Activated T-helper 17 cell treated with anti-CD3 and anti-CD28 coated beads, Interleukin-2, amount 50 U/mL, for 72 hours (primary cell): Measurements from ENCODE around the gene TBC1D32. TPM values are rescaled to one million over a fixed set of nuclear protein-coding genes. Genes with fewer than 3 reads are reported as not detected.
"Not testable (repeated sequence)": the region's sequence is repeated elsewhere in the genome, so short reads cannot be mapped to it uniquely, and the experiment has no call there.

Experiments used
- ATAC-seq: fragments of 150-1000 bp; cut with Tn5 transposase; replicated peaks from 2 replicates; pipeline ENCODE4 v1.10.0; 2021; ENCODE audit warnings: mild to moderate bottlenecking, moderate library complexity
- H3K27ac Mint-ChIP-seq: one replicate; pipeline ENCODE4 v1.8.0; 2022; ENCODE audit warnings: mixed read lengths
- H3K27me3 Mint-ChIP-seq: one replicate; pipeline ENCODE4 v1.8.0; 2022; ENCODE audit warnings: mixed read lengths
- H3K36me3 Mint-ChIP-seq: one replicate; pipeline ENCODE4 v1.8.0; 2022; ENCODE audit warnings: low read depth, mild to moderate bottlenecking, mixed read lengths
- H3K4me1 Mint-ChIP-seq: one replicate; pipeline ENCODE4 v1.8.0; 2022; ENCODE audit warnings: mixed read lengths
- H3K4me3 Mint-ChIP-seq: one replicate; pipeline ENCODE4 v1.8.0; 2022; ENCODE audit warnings: mild to moderate bottlenecking, mixed read lengths
- H3K9me3 Mint-ChIP-seq: one replicate; pipeline ENCODE4 v1.8.0; 2022; ENCODE audit warnings: mixed read lengths
- total RNA-seq, 2 donors: library from RNA; stranded (reverse); gene quantifications; one replicate each; pipeline ENCODE4 v1.2.3, GENCODE V29; 2022

TBC1D32 gene, protein sequence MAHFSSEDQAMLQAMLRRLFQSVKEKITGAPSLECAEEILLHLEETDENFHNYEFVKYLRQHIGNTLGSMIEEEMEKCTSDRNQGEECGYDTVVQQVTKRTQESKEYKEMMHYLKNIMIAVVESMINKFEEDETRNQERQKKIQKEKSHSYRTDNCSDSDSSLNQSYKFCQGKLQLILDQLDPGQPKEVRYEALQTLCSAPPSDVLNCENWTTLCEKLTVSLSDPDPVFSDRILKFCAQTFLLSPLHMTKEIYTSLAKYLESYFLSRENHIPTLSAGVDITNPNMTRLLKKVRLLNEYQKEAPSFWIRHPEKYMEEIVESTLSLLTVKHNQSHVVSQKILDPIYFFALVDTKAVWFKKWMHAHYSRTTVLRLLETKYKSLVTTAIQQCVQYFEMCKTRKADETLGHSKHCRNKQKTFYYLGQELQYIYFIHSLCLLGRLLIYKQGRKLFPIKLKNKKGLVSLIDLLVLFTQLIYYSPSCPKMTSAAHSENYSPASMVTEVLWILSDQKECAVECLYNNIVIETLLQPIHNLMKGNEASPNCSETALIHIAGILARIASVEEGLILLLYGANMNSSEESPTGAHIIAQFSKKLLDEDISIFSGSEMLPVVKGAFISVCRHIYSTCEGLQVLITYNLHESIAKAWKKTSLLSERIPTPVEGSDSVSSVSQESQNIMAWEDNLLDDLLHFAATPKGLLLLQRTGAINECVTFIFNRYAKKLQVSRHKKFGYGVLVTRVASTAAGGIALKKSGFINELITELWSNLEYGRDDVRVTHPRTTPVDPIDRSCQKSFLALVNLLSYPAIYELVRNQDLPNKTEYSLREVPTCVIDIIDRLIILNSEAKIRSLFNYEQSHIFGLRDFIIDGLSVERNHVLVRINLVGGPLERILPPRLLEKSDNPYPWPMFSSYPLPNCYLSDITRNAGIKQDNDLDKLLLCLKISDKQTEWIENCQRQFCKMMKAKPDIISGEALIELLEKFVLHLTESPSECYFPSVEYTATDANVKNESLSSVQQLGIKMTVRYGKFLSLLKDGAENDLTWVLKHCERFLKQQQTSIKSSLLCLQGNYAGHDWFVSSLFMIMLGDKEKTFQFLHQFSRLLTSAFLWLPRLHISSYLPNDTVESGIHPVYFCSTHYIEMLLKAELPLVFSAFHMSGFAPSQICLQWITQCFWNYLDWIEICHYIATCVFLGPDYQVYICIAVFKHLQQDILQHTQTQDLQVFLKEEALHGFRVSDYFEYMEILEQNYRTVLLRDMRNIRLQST
- 10 to 100 TPM in 1 of 2 donors, 1 to 10 TPM in 1; 6.1 to 13.6 TPM for total RNA-seq

DNA sequence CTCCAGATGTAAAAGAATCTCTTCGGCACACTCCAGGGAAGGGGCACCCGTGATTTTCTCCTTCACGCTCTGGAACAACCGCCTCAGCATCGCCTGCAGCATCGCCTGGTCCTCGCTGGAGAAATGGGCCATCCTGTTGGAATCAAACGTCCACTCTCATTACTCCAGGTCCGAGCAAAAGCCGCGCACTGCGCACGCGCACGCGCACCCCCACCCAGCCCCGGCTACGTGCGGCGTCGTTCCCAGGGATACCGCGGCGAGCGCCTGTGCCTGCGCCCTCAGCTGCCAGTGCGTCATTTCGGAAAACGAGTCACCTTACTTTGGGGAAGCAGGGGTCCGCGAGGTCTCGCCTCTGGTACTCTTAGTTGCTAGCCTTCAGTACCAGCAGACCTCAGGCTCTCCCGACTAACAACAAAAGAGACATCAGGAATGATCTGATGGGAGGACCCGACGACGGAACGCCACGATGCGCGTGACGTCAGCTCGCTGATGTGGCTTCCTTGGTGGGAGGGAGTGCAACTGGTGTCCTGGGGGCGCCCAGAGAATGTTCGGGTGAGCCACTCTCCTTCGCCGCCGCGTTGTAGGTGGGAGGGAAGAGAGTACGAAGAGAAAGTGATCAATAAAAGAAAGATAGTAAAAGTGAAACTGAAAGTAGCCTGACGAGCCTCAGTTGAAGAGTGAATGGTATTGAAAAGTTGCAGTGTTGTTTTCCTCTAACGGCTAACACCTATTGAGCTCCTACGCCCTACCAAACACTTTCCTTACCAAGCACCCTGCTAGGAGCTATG, at the start of gene TBC1D32:
TBC1D32 (minus strand) TSS at position 182 of the 788 bp plus-strand sequence; CDS start at position 132, 50 bp downstream.
- Mint-ChIP-seq H3K4me1 (peaks cover 12% of the 10 kb centered on the region), H3K27ac (peak within 1 kb of the TSS; percentile 98), H3K27me3 (peaks cover 2% of the 10 kb centered on the region), H3K9me3 (no peaks in the 10 kb centered on the region), H3K4me3 (peak within 1 kb of the TSS; percentile 94), H3K36me3 (peaks cover 7% of the 10 kb centered on the region)
- peak; percentile 91 for ATAC-seq

- no peaks in the 10 kb centered on the region for H3K4me1 Mint-ChIP-seq
- ATAC-seq: no peak
- no peaks in the 10 kb centered on the region for H3K36me3 Mint-ChIP-seq
- H3K27ac Mint-ChIP-seq: no peak overlapping the region
- no peak overlapping the region for H3K4me3 Mint-ChIP-seq
- no peaks in the 10 kb centered on the region for H3K9me3 Mint-ChIP-seq
- peaks cover 3% of the 10 kb centered on the region for H3K27me3 Mint-ChIP-seq
Observed at GRCh38 chr6:121383478-121383877, 49.2 kb upstream of the TBC1D32 start.

GRCh38 chr6:121382467-121383121, 48.3 kb upstream of the TBC1D32 start:
- Mint-ChIP-seq H3K9me3 (no peaks in the 10 kb centered on the region), H3K4me1 (no peaks in the 10 kb centered on the region), H3K27me3 (peaks cover 3% of the 10 kb centered on the region), H3K27ac (no peak overlapping the region), H3K4me3 (no peak overlapping the region), H3K36me3 (no peaks in the 10 kb centered on the region)
- no peak for ATAC-seq

GRCh38 chr6:121376411-121376810, 42.1 kb upstream of the TBC1D32 start:
- no peaks in the 10 kb centered on the region for H3K27me3 Mint-ChIP-seq
- H3K27ac Mint-ChIP-seq: no peak overlapping the region
- H3K4me3 Mint-ChIP-seq: no peak overlapping the region
- peaks cover 2% of the 10 kb centered on the region for H3K9me3 Mint-ChIP-seq
- no peaks in the 10 kb centered on the region for H3K4me1 Mint-ChIP-seq
- H3K36me3 Mint-ChIP-seq: no peaks in the 10 kb centered on the region
- ATAC-seq: no peak

- H3K27me3 Mint-ChIP-seq, H3K9me3 Mint-ChIP-seq, ATAC-seq, H3K27ac Mint-ChIP-seq, H3K4me1 Mint-ChIP-seq, H3K4me3 Mint-ChIP-seq, H3K36me3 Mint-ChIP-seq: not testable (repeated sequence)
Observed at GRCh38 chr6:121374219-121374618, 39.9 kb upstream of the TBC1D32 start.

DNA sequence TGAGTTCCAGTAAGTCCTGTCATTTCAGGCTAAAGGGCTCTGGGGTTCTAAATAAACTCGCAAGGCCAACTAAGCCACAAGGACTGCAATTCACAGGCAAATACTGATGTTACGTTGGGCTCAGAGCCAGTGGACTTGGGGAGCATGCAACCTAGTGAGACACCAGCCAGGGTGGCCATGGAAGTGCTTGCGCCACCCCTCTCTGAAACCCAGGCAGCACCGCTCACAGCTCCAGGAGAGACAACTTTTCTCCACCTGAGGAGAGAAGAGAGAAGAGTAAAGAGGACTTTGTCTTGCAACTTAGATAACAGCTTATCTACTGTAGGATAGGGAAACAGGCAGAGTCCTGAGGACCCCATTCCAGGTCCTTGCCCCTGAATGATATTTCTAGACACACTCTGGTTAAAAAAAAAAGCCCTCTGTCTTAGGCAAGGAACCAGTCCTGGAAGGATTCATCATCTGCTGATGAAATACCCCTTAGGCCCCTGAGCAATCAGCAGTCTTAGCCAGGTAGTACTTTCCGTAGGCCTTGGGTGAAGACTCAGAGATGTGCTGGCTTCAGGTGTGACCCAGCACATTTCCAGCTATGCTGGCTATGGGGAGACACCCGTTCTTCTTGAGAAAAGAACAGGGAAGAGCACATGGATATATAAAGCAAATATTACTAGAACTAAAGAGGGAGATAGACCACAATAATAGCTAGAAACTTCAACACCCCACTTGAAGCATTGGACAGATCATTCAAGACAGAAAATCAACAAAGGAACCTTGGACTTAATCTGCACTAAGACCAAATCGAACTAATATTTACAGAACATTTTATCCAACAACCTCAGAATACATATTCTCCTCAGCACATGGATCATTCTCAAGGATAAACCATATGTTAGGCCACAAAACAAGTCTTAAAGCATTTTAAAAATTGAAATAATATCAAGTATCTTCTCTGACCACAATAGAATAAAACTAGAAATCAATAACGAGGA, 31.5 kb upstream of the TBC1D32 start:
- H3K4me3 Mint-ChIP-seq: no peak overlapping the region
- no peak overlapping the region for H3K27ac Mint-ChIP-seq
- H3K9me3 Mint-ChIP-seq: no peaks in the 10 kb centered on the region
- no peaks in the 10 kb centered on the region for H3K36me3 Mint-ChIP-seq
- ATAC-seq: no peak
- peaks cover 21% of the 10 kb centered on the region for H3K27me3 Mint-ChIP-seq
- no peaks in the 10 kb centered on the region for H3K4me1 Mint-ChIP-seq

DNA sequence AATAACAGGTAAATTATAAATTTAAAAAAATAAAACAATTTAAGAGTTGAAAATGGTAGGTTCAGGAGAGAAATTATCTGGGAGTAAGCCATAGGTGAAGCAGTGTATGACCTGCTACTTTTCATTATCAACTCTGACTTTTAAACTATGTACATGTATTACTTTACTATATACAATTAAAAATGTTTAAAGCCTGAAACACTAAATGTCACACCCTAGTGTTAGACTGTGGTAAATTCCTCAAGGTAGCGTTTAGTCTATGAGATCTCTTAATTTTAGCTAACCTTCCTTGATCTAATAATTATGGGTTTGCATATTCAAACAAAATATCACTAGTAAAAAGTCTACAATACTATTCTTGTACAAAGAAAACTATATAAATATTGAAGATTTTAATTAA, 22.3 kb upstream of the TBC1D32 start:
- Mint-ChIP-seq H3K9me3 (no peaks in the 10 kb centered on the region), H3K4me1 (no peaks in the 10 kb centered on the region), H3K36me3 (no peaks in the 10 kb centered on the region), H3K4me3 (no peak overlapping the region), H3K27ac (no peak overlapping the region), H3K27me3 (peaks cover 24% of the 10 kb centered on the region)
- ATAC-seq: no peak

GRCh38 chr6:121354764-121355163, 20.5 kb upstream of the TBC1D32 start:
- Mint-ChIP-seq H3K4me3 (no peak overlapping the region), H3K36me3 (no peaks in the 10 kb centered on the region), H3K9me3 (no peaks in the 10 kb centered on the region), H3K27ac (no peak overlapping the region), H3K27me3 (peaks cover 22% of the 10 kb centered on the region), H3K4me1 (no peaks in the 10 kb centered on the region)
- no peak for ATAC-seq

- no peak for ATAC-seq
- no peaks in the 10 kb centered on the region for H3K4me1 Mint-ChIP-seq
- H3K4me3 Mint-ChIP-seq: no peak overlapping the region
- H3K9me3 Mint-ChIP-seq: no peaks in the 10 kb centered on the region
- H3K36me3 Mint-ChIP-seq: no peaks in the 10 kb centered on the region
- peaks cover 18% of the 10 kb centered on the region for H3K27me3 Mint-ChIP-seq
- no peak overlapping the region for H3K27ac Mint-ChIP-seq
Observed at GRCh38 chr6:121352941-121353340, 18.7 kb upstream of the TBC1D32 start.

- ATAC-seq: no peak
- no peaks in the 10 kb centered on the region for H3K36me3 Mint-ChIP-seq
- H3K27me3 Mint-ChIP-seq: peaks cover 18% of the 10 kb centered on the region
- H3K27ac Mint-ChIP-seq: no peak overlapping the region
- H3K4me1 Mint-ChIP-seq: no peaks in the 10 kb centered on the region
- no peaks in the 10 kb centered on the region for H3K9me3 Mint-ChIP-seq
- no peak overlapping the region for H3K4me3 Mint-ChIP-seq
Observed at GRCh38 chr6:121351916-121352315, 17.6 kb upstream of the TBC1D32 start.

DNA sequence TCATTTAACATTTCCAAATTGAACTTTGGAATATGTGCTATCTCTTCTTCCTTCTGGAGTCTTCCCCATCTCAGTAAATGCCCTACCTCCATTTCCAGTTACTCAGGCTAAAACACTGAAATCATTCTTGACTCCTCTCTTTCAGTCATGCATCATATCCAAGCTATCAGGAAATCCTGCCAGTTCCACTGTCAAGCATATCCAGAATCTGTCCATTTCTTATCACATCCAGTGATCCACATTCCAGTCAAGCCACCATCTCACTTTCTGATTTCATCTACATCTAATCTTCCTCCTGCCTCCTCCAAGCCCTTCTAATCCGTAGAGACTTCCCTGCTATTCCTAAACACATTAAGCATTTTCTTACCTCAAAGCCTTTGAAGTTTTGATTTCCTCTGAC, 15.3 kb upstream of the TBC1D32 start:
- no peak overlapping the region for H3K4me3 Mint-ChIP-seq
- H3K36me3 Mint-ChIP-seq: no peaks in the 10 kb centered on the region
- no peaks in the 10 kb centered on the region for H3K4me1 Mint-ChIP-seq
- H3K9me3 Mint-ChIP-seq: no peaks in the 10 kb centered on the region
- peaks cover 18% of the 10 kb centered on the region for H3K27me3 Mint-ChIP-seq
- H3K27ac Mint-ChIP-seq: no peak overlapping the region
- no peak for ATAC-seq

DNA sequence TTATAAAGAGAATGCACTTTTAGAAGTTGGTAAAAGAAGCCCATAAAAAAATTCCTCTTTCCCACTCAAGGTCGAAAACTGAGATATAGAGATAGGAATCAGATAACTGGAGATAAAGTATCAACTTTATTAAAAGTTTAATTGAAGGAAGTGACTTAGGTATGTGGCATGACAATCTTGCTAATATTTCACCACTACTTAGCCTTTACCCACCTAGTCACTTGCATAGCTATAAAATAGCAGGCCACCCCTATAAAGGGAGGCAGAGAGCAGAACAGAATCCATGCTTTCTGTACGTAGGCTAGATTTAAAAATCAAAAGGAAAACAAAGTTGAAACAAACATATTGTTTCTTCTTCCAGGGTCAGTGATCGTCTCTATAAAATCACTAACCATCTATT, 13.2 kb upstream of the TBC1D32 start:
- Mint-ChIP-seq H3K4me1 (no peaks in the 10 kb centered on the region), H3K4me3 (no peak overlapping the region), H3K27ac (no peak overlapping the region), H3K9me3 (no peaks in the 10 kb centered on the region), H3K36me3 (no peaks in the 10 kb centered on the region), H3K27me3 (peaks cover 16% of the 10 kb centered on the region)
- no peak for ATAC-seq
